HepG2 (cell line): ENCODE results near the gene MAPK8. TPM values are rescaled to one million over a fixed set of nuclear protein-coding genes. Genes with fewer than 3 reads are reported as not detected.
A peak's percentile ranks its signal among the peaks of the same experiment; 100 is the strongest.

Source experiments
- ATM ChIP-seq: fragments of 450-650 bp; IDR thresholded peaks from 2 replicates; pipeline ENCODE4 v1.7.1; 2017; ENCODE audit warnings: mild to moderate bottlenecking, borderline replicate concordance
- BCL6 ChIP-seq: IDR thresholded peaks from 2 replicates; pipeline ENCODE4 v1.6.1; 2016; ENCODE audit warnings: missing genetic modification reagents, missing compliant biosample characterization
- DMAP1 ChIP-seq: IDR thresholded peaks from 2 replicates; pipeline ENCODE4 v1.6.1; 2016
- HOXA9 ChIP-seq: sonication (generic); formaldehyde crosslinking; IDR thresholded peaks from 2 replicates; pipeline ENCODE4 v1.8.1; 2022; ENCODE audit warnings: missing genetic modification reagents, mild to moderate bottlenecking, moderate library complexity, borderline replicate concordance
- TFAP4 ChIP-seq: sonication (generic); IDR thresholded peaks from 2 replicates; pipeline ENCODE4 v1.6.1; 2016; ENCODE audit warnings: low read depth, borderline replicate concordance
- TRAFD1 ChIP-seq: sonication (generic); formaldehyde crosslinking; IDR thresholded peaks from 2 replicates; pipeline ENCODE4 v1.5.1; 2020; ENCODE audit warnings: missing genetic modification reagents, mild to moderate bottlenecking, borderline replicate concordance
- ZNF121 ChIP-seq: sonication (generic); formaldehyde crosslinking; IDR thresholded peaks from 2 replicates; pipeline ENCODE4 v1.5.0; 2020; ENCODE audit warnings: mild to moderate bottlenecking, missing genetic modification reagents
- ZNF546 ChIP-seq: sonication (generic); formaldehyde crosslinking; conservative IDR thresholded peaks from 2 replicates; pipeline ENCODE4 v1.8.1; 2023; ENCODE audit warnings: mild to moderate bottlenecking, missing genetic modification reagents
- ZNF552 ChIP-seq: sonication (generic); formaldehyde crosslinking; IDR thresholded peaks from 2 replicates; pipeline ENCODE4 v1.9.0; 2022; ENCODE audit warnings: missing genetic modification reagents, mild to moderate bottlenecking, borderline replicate concordance
- ZNF605 ChIP-seq: sonication (generic); formaldehyde crosslinking; IDR thresholded peaks from 2 replicates; pipeline ENCODE4 v1.8.0; 2022; ENCODE audit warnings: mild to moderate bottlenecking, missing genetic modification reagents
- ZNF629 ChIP-seq: sonication (generic); formaldehyde crosslinking; conservative IDR thresholded peaks from 2 replicates; pipeline ENCODE4 v1.5.0; 2020; ENCODE audit warnings: missing genetic modification reagents
- ZNF678 ChIP-seq: sonication (generic); formaldehyde crosslinking; IDR thresholded peaks from 2 replicates; pipeline ENCODE4 v1.4.0; 2020; ENCODE audit warnings: mild to moderate bottlenecking, missing genetic modification reagents
- ZNF782 ChIP-seq: sonication (generic); formaldehyde crosslinking; IDR thresholded peaks from 2 replicates; pipeline ENCODE4 v1.4.0; 2020; ENCODE audit warnings: missing genetic modification reagents, mild to moderate bottlenecking, borderline replicate concordance
- ZSCAN22 ChIP-seq: sonication (generic); formaldehyde crosslinking; IDR thresholded peaks from 2 replicates; pipeline ENCODE4 v1.4.0; 2020; ENCODE audit warnings: mild to moderate bottlenecking, missing genetic modification reagents
- polyA plus RNA-seq, 8 experiments: library from polyadenylated mRNA; depleted of rRNA in 3 of 8; stranded (reverse) in 7 of 8; unstranded in 1 of 8; fragments of >200 nt; fragmentation: Illumina TruSeq in 4 of 8; extraction: Trizol in 4 of 8; gene quantifications; 2 replicates each; pipeline versions ENCODE4 v1.2.1 to v1.2.3, GENCODE V29; 2011 to 2016; ENCODE audit warnings: low read depth in 4 of 8, missing spikeins in 1 of 8, mixed read lengths in 1 of 8; ENCODE audit not compliant: insufficient read depth in 1 of 8
- total RNA-seq, 5 experiments: library from RNA; depleted of rRNA; stranded (reverse); fragments of >200 nt; fragmentation: Illumina TruSeq; extraction: Trizol; gene quantifications; 2 replicates each; pipeline ENCODE4 v1.2.3, GENCODE V29; 2016; ENCODE audit warnings: low read depth in 1 of 5
- TF ChIP-seq, protein P1 (sequence below): sonication (generic); formaldehyde crosslinking; IDR thresholded peaks from 2 replicates; pipeline ENCODE4 v1.4.0; 2020; ENCODE audit warnings: missing genetic modification reagents, borderline replicate concordance
- TF ChIP-seq, protein P2 (sequence below): sonication (generic); formaldehyde crosslinking; IDR thresholded peaks from 2 replicates; pipeline ENCODE4 v1.9.0; 2021; ENCODE audit warnings: missing genetic modification reagents, mild to moderate bottlenecking, borderline replicate concordance
- TF ChIP-seq, protein P3 (sequence below), 2 experiments: sonication (generic) in 1 of 2; formaldehyde crosslinking in 1 of 2; IDR thresholded peaks; 2 replicates each; pipeline versions ENCODE4 v1.4.0 to v1.6.1; 2018 to 2020; ENCODE audit warnings: missing genetic modification reagents in 2 of 2, borderline replicate concordance in 1 of 2, low read depth in 1 of 2, mild to moderate bottlenecking in 1 of 2, missing biosample characterization in 1 of 2

MAPK8 gene
- total and polyA plus RNA-seq, 2 of the 13 experiments (the other 11 are each of a cell fraction or from before 2014, with no cell fraction given), result 41.6 to 47.3 TPM

DNA sequence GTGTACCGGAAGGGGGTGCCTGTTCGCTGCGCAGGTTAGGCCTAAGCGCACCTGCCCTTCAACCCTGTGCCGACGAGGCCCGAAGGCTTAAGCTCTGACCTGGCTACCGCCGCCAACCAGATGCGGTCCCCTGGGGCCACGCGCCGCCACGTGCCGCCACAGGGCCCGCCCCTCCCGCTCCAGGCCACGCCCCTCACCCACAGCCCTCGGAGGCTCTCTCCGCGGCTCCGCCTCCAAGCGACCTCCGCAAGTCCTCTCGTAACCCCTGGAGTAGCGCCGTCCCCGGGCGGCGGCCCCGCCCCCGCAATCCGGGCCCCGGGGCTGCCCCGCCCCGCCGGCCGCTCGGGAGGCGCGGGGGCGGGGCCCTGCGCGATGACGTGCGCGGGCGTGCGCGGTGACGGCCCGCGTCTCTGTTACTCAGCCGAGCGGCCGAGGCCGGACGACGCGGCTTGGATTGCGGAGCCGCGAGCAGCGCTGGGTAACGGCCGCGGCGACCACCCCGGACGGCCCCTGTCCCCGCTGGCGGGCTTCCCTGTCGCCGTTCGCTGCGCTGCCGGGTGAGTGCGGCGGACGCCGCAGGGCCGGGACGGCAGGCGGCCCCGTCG is at the start of gene MAPK8 (continued):
- TF ChIP-seq, protein P1, sequence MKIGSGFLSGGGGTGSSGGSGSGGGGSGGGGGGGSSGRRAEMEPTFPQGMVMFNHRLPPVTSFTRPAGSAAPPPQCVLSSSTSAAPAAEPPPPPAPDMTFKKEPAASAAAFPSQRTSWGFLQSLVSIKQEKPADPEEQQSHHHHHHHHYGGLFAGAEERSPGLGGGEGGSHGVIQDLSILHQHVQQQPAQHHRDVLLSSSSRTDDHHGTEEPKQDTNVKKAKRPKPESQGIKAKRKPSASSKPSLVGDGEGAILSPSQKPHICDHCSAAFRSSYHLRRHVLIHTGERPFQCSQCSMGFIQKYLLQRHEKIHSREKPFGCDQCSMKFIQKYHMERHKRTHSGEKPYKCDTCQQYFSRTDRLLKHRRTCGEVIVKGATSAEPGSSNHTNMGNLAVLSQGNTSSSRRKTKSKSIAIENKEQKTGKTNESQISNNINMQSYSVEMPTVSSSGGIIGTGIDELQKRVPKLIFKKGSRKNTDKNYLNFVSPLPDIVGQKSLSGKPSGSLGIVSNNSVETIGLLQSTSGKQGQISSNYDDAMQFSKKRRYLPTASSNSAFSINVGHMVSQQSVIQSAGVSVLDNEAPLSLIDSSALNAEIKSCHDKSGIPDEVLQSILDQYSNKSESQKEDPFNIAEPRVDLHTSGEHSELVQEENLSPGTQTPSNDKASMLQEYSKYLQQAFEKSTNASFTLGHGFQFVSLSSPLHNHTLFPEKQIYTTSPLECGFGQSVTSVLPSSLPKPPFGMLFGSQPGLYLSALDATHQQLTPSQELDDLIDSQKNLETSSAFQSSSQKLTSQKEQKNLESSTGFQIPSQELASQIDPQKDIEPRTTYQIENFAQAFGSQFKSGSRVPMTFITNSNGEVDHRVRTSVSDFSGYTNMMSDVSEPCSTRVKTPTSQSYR (CRISPR knock-in tag), result 0 out of 2 replicates have a peak, but pooled peaks have one; percentile 11
- TF ChIP-seq TFAP4 (no peak), ZNF678 (CRISPR knock-in tag) (peak; percentile 84; the same call in 1 of the 2 replicates), BCL6 (CRISPR knock-in tag) (no peak; the same call in 1 of the 2 replicates), HOXA9 (peak; percentile 81; the same call in 1 of the 2 replicates), ZNF782 (CRISPR knock-in tag) (peak; percentile 98), ZNF605 (CRISPR knock-in tag) (peak; percentile 96), ATM (no peak), ZNF121 (no peak), ZNF546 (peak; percentile 79; the same call in 1 of the 2 replicates), DMAP1 (CRISPR knock-in tag) (peak; percentile 72; the same call in 1 of the 2 replicates), ZSCAN22 (CRISPR knock-in tag) (peak; percentile 50; the same call in 1 of the 2 replicates), TRAFD1 (CRISPR knock-in tag) (no peak), ZNF552 (CRISPR knock-in tag) (peak; percentile 52; the same call in 1 of the 2 replicates), ZNF629 (CRISPR knock-in tag) (0 out of 2 replicates have a peak, but pooled peaks have one; percentile 26)
- TF ChIP-seq, protein P2, sequence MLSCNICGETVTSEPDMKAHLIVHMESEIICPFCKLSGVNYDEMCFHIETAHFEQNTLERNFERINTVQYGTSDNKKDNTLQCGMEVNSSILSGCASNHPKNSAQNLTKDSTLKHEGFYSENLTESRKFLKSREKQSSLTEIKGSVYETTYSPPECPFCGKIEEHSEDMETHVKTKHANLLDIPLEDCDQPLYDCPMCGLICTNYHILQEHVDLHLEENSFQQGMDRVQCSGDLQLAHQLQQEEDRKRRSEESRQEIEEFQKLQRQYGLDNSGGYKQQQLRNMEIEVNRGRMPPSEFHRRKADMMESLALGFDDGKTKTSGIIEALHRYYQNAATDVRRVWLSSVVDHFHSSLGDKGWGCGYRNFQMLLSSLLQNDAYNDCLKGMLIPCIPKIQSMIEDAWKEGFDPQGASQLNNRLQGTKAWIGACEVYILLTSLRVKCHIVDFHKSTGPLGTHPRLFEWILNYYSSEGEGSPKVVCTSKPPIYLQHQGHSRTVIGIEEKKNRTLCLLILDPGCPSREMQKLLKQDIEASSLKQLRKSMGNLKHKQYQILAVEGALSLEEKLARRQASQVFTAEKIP (CRISPR knock-in tag), result no peak
- TF ChIP-seq, protein P3, sequence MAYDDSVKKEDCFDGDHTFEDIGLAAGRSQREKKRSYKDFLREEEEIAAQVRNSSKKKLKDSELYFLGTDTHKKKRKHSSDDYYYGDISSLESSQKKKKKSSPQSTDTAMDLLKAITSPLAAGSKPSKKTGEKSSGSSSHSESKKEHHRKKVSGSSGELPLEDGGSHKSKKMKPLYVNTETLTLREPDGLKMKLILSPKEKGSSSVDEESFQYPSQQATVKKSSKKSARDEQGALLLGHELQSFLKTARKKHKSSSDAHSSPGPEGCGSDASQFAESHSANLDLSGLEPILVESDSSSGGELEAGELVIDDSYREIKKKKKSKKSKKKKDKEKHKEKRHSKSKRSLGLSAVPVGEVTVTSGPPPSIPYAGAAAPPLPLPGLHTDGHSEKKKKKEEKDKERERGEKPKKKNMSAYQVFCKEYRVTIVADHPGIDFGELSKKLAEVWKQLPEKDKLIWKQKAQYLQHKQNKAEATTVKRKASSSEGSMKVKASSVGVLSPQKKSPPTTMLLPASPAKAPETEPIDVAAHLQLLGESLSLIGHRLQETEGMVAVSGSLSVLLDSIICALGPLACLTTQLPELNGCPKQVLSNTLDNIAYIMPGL (CRISPR knock-in tag; IDR thresholded peaks at IDR 0.05; ENCODE audit: borderline replicate concordance in 1 of 2, low read depth in 1 of 2), result peak; percentile 34 to 60
